ENCODE data around the gene DCUN1D2.

The DCUN1D2 gene

GRCh38 chr13:113486698-113487097 is 3.8 kb downstream of the DCUN1D2 start:
- ChIA-PET POLR2A (no interaction called here), CTCF (interaction anchor here (0.9 kb wide), 1 partner anchor 22 kb away, joined by 3 read pairs; no protein-coding TSS in a partner anchor)
- DNase-seq (ENCODE audit: low read depth, low spot score): no peak
- no peak overlapping the region for H3K4me3 ChIP-seq (ENCODE audit: low read depth, low read length)
- TF ChIP-seq, protein P1, sequence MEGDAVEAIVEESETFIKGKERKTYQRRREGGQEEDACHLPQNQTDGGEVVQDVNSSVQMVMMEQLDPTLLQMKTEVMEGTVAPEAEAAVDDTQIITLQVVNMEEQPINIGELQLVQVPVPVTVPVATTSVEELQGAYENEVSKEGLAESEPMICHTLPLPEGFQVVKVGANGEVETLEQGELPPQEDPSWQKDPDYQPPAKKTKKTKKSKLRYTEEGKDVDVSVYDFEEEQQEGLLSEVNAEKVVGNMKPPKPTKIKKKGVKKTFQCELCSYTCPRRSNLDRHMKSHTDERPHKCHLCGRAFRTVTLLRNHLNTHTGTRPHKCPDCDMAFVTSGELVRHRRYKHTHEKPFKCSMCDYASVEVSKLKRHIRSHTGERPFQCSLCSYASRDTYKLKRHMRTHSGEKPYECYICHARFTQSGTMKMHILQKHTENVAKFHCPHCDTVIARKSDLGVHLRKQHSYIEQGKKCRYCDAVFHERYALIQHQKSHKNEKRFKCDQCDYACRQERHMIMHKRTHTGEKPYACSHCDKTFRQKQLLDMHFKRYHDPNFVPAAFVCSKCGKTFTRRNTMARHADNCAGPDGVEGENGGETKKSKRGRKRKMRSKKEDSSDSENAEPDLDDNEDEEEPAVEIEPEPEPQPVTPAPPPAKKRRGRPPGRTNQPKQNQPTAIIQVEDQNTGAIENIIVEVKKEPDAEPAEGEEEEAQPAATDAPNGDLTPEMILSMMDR (IDR thresholded peaks at IDR 0.05; ENCODE audit: insufficient read depth, low read length, missing control alignments): no peak

DNA sequence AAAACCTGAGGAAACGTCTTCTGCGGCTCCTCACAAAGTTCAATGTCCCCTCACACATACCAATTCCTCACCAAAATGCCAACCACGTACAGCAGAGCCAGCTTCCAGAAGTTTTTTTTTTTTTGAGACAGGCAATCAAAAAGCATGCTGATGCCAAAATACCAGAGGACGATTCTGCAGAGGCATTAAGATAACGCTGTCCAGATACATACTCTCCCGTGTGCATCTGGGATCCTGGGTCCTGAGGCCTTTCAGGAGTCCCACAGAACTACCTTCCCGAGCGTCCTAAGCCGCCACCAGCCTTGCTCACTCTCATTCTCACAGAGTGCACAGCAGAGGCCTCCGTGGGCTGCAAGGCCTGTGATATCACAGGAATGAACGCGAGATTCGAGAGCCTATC is 5.0 kb downstream of the DCUN1D2 start:
- CTCF ChIA-PET: no interaction called here
- no peak for DNase-seq (ENCODE audit: low read depth, low spot score)
- POLR2A ChIA-PET: no interaction called here
- TF ChIP-seq, protein P1 (IDR thresholded peaks at IDR 0.05; ENCODE audit: insufficient read depth, low read length, missing control alignments): no peak
- H3K4me3 ChIP-seq (ENCODE audit: low read depth, low read length): no peak overlapping the region

DNA sequence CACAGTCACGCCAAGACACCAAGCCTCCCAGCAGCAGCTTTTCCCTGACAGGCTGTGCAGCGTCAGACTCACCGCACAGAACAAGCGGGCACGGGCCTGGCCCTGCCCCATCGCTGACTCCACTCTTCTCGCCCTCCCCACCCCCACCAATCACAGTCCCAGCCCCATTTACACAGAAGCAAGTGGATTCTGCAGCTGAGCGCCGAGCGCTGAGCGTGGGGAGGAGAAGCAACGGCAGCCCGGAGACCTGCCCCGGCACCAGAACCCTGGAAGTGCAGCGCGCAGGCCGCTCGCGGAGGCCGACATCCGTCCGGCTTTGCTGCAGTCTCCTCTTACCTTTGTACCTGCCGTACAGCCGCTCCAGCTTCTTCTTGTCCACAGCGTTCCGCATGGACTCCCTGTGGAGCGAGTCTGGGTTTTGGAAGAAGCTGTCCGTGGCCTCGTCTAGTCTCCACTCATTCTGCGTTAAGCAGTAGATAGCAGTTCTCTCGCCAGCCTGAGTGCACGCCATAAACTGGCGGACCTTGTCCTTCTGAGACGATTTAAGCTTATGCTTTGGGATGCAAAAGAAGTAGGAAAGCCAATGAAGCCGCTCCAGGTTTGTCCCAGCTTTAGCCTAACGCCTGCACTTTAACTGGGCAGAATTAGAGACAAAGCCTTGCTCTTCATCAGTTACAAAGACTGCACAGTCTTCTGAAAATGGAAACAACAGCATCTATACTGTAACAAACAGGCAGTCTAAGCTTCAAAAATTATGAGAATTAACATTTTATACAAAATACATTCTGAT is 6.8 kb downstream of the DCUN1D2 start:
- TF ChIP-seq, protein P1 (IDR thresholded peaks at IDR 0.05; ENCODE audit: insufficient read depth, low read length, missing control alignments): no peak
- no peak for DNase-seq (ENCODE audit: low read depth, low spot score)
- CTCF ChIA-PET: interaction anchor here (1.0 to 1.5 kb wide), 3 partner anchors 18 to 33 kb away, joined by 3 to 5 read pairs (median 3); no protein-coding TSS in a partner anchor
- H3K4me3 ChIP-seq (ENCODE audit: low read depth, low read length): no peak overlapping the region
- POLR2A ChIA-PET: interaction anchor here (0.7 kb wide), 1 partner anchor 12 kb away, joined by 3 read pairs; no protein-coding TSS in a partner anchor

DNA sequence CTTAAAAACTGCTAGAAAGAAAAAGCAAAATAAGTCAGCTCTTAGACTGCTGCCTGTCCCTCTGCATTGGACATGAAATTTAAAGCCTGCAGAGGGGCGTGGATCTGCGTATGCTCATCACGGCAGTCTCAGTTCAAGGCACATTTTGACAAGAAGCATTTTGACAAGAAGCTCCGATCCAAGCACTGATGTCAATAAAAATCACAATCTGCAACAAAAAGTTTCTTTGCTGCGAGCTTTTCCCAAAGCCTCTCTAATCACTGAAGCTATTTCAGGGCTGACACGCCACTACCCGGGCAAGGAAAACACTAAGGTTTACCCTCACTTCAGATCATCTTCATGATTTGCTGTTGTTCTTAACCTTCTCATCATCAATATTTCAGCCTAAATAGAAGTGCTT is 7.4 kb downstream of the DCUN1D2 start:
- ChIA-PET CTCF (interaction anchor here (1.4 to 1.5 kb wide), 2 partner anchors 17 to 32 kb away, joined by 3 to 5 read pairs; no protein-coding TSS in a partner anchor), POLR2A (no interaction called here)
- no peak for DNase-seq (ENCODE audit: low read depth, low spot score)
- no peak overlapping the region for H3K4me3 ChIP-seq (ENCODE audit: low read depth, low read length)
- TF ChIP-seq, protein P1 (IDR thresholded peaks at IDR 0.05; ENCODE audit: insufficient read depth, low read length, missing control alignments): no peak

DNA sequence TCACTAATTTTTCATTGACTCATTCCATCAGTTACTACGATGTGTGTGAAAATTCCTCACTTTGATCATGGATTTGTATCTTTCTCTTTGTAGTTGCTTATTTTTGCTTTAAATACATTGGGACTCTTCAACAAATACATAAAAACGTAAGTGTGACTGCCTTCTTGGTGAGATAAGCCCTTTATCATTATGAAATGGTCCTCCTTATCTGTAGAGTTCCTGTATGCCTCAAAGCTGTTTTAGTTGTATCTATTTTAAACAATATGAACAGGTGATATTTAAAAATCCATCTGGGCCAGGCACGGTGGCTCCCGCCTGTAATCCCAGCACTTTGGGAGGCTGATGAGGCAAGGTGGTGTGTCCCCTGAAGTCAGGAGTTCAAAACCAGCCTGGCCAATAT is 11.3 kb downstream of the DCUN1D2 start:
- DNase-seq (ENCODE audit: low read depth, low spot score): no peak
- TF ChIP-seq, protein P1 (IDR thresholded peaks at IDR 0.05; ENCODE audit: insufficient read depth, low read length, missing control alignments): no peak
- CTCF ChIA-PET: interaction anchor here (0.7 to 1.2 kb wide), 2 partner anchors 9 to 10 kb away, joined by 3 to 5 read pairs; no protein-coding TSS in a partner anchor
- POLR2A ChIA-PET: no interaction called here
- H3K4me3 ChIP-seq (ENCODE audit: low read depth, low read length): no peak overlapping the region

DNA sequence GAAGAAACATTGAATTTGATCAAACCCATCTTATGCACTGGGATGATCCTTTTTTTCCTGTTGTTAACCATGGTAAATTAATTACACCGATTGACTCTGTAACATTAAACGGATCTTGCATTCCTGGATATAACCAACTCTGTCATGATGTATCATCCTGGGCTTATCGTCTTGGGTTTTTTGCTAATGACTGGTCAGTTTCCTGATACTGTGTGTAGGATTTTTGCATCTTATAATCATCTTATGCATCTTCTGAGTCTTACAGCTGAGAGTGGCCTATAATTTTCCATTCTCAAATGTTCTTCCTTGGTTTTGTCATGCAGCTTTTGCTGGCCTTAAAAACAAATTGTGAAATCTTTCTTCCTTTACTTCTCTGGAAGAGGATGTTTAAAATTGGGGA is 12.8 kb downstream of the DCUN1D2 start:
- TF ChIP-seq, protein P1 (IDR thresholded peaks at IDR 0.05; ENCODE audit: insufficient read depth, low read length, missing control alignments): no peak
- ChIA-PET POLR2A (interaction anchor here (1.6 kb wide), 1 partner anchor 13 kb away, joined by 3 read pairs; the partner anchor contains the start of gene DCUN1D2), CTCF (interaction anchor here (0.8 kb wide), 1 partner anchor 26 kb away, joined by 3 read pairs; no protein-coding TSS in a partner anchor)
- no peak overlapping the region for H3K4me3 ChIP-seq (ENCODE audit: low read depth, low read length)
- DNase-seq (ENCODE audit: low read depth, low spot score): no peak
